Urinary bladder (tissue), 4 donors: ENCODE results near the gene DHX34. TPM values are rescaled to one million over a fixed set of nuclear protein-coding genes. Genes with fewer than 3 reads are reported as not detected.
"Not testable (repeated sequence)": the region's sequence is repeated elsewhere in the genome, so short reads cannot be mapped to it uniquely, and the experiment has no call there.

ENCODE experiments used
- DNase-seq: peaks from one replicate; pipeline ENCODE4 v3.0.0-alpha.2; 2015; ENCODE audit errors: extremely low spot score
- H3K27ac ChIP-seq: one replicate; pipeline ENCODE4 v1.5.1; 2013; ENCODE audit warnings: low read depth, mild to moderate bottlenecking, moderate library complexity
- H3K36me3 ChIP-seq: one replicate; pipeline ENCODE4 v1.6.1; 2013; ENCODE audit warnings: mild to moderate bottlenecking, moderate library complexity; ENCODE audit not compliant: insufficient read depth
- H3K4me1 ChIP-seq: one replicate; pipeline ENCODE4 v1.6.1; 2013; ENCODE audit warnings: mild to moderate bottlenecking, moderate library complexity; ENCODE audit not compliant: insufficient read depth
- H3K4me3 ChIP-seq: one replicate; pipeline ENCODE4 v1.5.1; 2013; ENCODE audit warnings: low read depth, low read length
- WGBS: extraction: QIAGEN DNeasy Blood & Tissue Kit; methylation state at CpG from one replicate; pipeline ENCODE4 v1.1.7; 2013; 5-methylcytosine and 5-hydroxymethylcytosine counted together
- polyA plus RNA-seq: library from polyadenylated mRNA; stranded (reverse); fragments of 200-250 nt; gene quantifications from one replicate; pipeline ENCODE4 v1.2.3, GENCODE V29; 2013
- total RNA-seq: library from RNA; depleted of rRNA; stranded (reverse); fragments of >200 nt; gene quantifications from one replicate; pipeline ENCODE4 v1.2.3, GENCODE V29; 2014
- donor health status: healthy with polysubstance abuse.
- donor health status: healthy.

DHX34 gene
- total and polyA plus RNA-seq, 2 donors, result 9.5 to 13.9 TPM

DNA sequence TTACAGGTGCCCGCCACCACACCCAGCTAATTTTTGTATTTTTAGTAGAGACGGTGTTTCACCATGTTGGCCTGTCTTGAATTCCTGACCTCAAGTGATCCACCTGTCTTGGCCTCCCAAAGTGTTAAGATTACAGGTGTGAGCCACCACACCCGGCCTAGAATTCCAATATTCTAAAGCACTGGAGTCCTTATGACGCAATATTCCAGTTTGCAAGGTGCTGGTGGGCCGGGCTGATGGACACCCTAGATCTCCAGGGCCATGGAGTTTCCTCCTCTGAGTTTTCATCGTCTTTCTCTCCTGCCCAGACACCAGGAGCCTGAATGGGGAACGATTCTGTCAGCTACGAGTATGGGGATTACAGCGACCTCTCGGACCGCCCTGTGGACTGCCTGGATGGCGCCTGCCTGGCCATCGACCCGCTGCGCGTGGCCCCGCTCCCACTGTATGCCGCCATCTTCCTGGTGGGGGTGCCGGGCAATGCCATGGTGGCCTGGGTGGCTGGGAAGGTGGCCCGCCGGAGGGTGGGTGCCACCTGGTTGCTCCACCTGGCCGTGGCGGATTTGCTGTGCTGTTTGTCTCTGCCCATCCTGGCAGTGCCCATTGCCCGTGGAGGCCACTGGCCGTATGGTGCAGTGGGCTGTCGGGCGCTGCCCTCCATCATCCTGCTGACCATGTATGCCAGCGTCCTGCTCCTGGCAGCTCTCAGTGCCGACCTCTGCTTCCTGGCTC, 8.5 kb upstream of the DHX34 start:
- WGBS, result 92% methylated on average over 29 of the region's 29 CpGs
- no peak overlapping the region for H3K4me3 ChIP-seq
- DNase-seq, result no peak
- H3K27ac ChIP-seq, result no peak overlapping the region
- no peaks in the 10 kb centered on the region for H3K4me1 ChIP-seq
- no peaks in the 10 kb centered on the region for H3K36me3 ChIP-seq

DNA sequence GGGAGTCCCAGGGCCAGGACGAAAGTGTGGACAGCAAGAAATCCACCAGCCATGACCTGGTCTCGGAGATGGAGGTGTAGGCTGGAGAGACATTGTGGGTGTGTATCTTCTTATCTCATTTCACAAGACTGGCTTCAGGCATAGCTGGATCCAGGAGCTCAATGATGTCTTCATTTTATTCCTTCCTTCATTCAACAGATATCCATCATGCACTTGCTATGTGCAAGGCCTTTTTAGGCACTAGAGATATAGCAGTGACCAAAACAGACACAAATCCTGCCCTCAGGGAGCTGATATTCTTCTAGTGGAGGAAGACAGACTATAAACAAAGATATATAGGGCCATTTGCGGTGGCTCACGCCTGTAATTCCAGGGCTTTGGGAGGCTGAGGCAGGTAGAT, 7.4 kb upstream of the DHX34 start:
- no peaks in the 10 kb centered on the region for H3K4me1 ChIP-seq
- no peaks in the 10 kb centered on the region for H3K36me3 ChIP-seq
- 91% methylated on average over 4 of the region's 4 CpGs for WGBS
- H3K4me3 ChIP-seq, result no peak overlapping the region
- H3K27ac ChIP-seq, result no peak overlapping the region
- DNase-seq, result no peak

DNA sequence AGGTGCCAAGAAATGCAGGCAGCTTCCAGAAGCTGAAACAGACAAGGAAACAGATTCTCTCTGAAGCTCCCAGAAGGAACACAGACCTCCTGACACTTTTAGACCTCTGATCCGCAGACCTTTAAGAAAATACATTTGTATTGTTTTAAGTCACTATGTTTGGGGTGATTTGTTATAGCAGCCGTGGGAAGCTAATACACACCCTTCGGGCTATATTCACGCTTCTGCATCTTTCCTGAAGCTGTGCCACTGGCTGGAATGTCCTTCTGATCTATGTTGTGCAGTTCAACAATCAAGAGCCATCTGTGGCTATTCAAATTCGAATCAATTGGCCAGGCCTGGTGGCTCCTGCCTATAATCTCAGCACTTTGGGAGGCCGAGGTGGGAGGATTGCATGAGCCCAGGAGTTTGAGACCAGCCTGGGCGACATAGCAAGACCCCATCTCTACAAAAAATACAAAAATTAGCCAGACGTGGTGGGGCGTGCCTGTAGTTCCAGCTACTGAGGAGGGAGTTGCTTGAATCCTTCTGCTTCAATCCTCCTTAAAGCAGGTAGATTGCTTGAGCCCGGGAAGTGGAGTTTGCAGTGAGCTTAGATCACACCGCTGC, 5.8 kb upstream of the DHX34 start:
- no peaks in the 10 kb centered on the region for H3K4me1 ChIP-seq

DNA sequence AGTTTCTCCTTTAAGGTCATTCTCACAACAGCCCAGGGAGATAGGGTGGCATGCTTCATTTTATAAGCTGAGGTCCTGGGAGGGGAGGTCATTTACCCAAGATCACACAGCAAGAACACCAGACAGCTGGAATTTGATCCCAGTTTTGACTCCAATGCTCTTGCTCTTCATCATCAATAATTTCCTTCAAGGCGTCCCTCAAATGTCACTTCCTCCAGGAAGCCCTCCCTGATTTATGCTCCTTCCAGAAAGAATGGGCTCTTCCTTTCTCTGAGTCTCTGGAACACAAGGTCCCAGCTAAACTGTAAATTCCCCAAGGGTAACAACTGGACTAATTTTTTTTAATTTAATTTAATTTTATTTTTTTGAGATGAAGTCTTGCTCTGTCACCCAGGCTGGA, 4.7 kb upstream of the DHX34 start:
- Histone ChIP-seq H3K4me3 (no peak overlapping the region), H3K4me1 (no peaks in the 10 kb centered on the region), H3K27ac (no peak overlapping the region), H3K36me3 (no peaks in the 10 kb centered on the region)
- no peak for DNase-seq
- 92% methylated on average over 1 of the region's 1 CpG for WGBS

More for the DNA sequence above, 5.8 kb upstream of the DHX34 start:
- no peak overlapping the region for H3K4me3 ChIP-seq
- DNase-seq, result no peak
- H3K27ac ChIP-seq, result no peak overlapping the region
- WGBS, result 84% methylated on average over 11 of the region's 11 CpGs
- H3K36me3 ChIP-seq, result no peaks in the 10 kb centered on the region

DNA sequence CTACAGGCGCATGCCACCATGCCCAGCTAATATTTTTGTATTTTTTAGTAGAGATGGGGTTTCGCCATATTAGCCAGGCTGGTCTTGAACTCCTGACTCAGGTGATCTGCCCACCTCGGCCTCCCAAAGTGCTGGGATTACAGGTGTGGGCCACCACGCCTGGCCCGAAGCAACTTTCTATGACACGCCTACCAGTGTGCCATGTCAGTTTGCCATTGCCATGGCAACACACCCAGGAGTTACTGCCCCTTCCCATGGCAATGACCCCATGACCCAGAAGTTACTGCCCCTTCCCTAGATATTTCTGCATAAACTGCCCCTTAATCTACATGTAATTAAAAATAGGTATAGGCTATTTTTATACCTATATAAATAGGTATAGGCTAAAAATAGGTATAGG, 3.1 kb upstream of the DHX34 start:
- WGBS, result 92% methylated on average over 6 of the region's 6 CpGs
- not testable (repeated sequence) for H3K36me3 ChIP-seq, H3K27ac ChIP-seq, DNase-seq, H3K4me3 ChIP-seq, H3K4me1 ChIP-seq

DNA sequence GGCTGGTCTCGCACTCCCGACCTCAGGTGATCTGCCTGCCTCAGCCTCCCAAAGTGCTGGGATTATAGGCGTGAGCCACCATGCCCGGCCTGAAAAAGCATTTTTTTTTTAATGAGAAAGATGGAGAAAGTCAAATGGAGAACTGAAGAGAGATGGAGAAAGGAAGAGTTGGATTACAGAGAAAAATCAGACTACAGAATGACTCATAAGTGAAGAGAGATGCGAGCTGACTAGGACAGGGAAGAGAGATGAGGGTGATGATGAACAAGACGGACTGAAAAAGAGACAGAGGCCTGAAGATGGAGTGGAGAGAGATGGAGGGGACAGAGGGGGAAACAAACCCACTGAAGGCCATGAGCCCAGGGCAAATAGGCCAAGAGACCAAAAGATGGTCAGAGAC, 1.5 kb downstream of the DHX34 start:
- Histone ChIP-seq H3K27ac (no peak overlapping the region), H3K4me1 (no peaks in the 10 kb centered on the region), H3K36me3 (peaks cover 2% of the 10 kb centered on the region), H3K4me3 (no peak overlapping the region)
- no peak for DNase-seq
- 91% methylated on average over 6 of the region's 6 CpGs for WGBS

DNA sequence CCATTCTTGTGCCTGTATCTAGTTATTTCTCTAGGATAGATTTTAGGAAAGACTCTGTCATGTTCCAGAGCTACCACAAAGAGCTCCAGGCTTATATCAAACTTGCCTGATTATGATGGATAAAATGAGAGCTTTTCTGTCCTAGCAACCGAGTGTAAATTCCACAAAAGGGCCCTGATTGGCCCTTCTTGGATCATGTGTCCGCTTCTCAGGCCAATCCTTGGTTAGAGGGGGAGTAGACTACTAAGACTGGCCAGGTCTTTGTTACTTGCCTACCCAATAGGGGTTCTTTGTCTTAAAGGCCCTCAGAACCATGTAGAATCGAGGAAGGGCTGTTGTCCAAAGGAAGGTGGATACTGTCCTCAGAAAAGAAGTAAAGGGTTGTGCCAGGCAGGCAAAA, 2.4 kb downstream of the DHX34 start:
- Histone ChIP-seq H3K4me3 (no peak overlapping the region), H3K27ac (no peak overlapping the region), H3K36me3 (peaks cover 2% of the 10 kb centered on the region), H3K4me1 (no peaks in the 10 kb centered on the region)
- DNase-seq, result no peak
- 86% methylated on average over 3 of the region's 3 CpGs for WGBS

DNA sequence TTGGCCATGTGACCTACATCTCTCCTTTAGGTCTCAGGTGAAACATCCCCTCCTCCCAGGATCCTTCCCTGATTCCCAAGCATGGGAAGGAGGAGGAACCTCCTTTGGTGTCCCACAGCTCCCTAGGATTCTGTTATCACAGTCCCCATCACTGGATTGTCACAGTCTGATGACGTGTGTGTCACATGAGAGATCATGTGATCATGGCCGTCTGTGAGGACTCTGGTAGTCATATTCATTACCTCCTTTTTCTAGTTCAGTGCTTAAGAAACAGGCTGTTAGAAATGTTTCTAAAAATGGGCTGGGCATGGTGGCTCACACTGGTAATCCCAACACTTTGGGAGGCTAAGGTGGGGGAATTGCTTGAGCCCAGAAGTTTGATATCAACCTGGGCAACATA, 3.0 kb downstream of the DHX34 start:
- 60% methylated on average over 2 of the region's 2 CpGs for WGBS
- DNase-seq, result no peak
- no peak overlapping the region for H3K27ac ChIP-seq
- H3K4me1 ChIP-seq, result no peaks in the 10 kb centered on the region
- H3K4me3 ChIP-seq, result no peak overlapping the region
- peaks cover 6% of the 10 kb centered on the region for H3K36me3 ChIP-seq

DNA sequence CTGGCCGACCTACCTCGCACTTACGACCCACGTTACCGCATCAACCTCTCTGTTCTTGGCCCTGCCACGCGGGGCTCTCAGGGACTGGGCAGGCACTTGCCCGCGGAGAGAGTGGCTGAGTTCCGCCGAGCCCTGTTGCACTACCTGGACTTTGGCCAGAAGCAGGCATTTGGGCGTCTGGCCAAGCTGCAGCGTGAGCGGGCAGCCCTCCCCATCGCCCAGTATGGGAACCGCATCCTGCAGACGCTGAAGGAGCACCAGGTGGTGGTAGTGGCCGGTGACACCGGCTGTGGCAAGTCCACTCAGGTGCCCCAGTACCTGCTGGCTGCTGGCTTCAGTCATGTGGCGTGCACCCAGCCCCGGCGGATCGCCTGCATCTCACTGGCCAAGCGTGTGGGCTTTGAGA, 4.2 kb downstream of the DHX34 start:
- DNase-seq, result no peak
- Histone ChIP-seq H3K27ac (no peak overlapping the region), H3K4me3 (no peak overlapping the region), H3K36me3 (peaks cover 10% of the 10 kb centered on the region), H3K4me1 (no peaks in the 10 kb centered on the region)
- WGBS, result 91% methylated on average over 24 of the region's 24 CpGs

DNA sequence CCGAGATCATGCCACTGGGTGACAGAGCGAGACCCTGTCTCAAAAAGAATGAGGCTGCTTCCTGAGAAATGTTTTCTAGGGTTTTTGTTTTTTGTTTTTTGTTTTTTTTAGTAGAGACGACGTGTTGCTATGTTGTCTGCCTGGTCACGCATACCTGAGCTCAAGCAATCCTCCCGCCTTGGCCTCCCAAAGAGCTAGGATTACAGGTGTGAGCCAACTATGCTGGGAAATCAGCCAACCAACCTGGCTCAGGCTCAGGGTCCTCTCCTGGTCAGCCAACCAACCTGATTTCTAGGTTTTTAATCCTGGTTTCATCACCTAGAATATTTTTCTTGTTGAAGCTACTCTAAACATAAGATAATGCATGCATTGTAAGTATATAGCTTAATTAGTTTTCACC, 7.8 kb downstream of the DHX34 start:
- no peak for DNase-seq
- Histone ChIP-seq H3K36me3 (peaks cover 17% of the 10 kb centered on the region), H3K4me3 (no peak overlapping the region), H3K4me1 (no peaks in the 10 kb centered on the region), H3K27ac (no peak overlapping the region)
- 95% methylated on average over 6 of the region's 6 CpGs for WGBS

DNA sequence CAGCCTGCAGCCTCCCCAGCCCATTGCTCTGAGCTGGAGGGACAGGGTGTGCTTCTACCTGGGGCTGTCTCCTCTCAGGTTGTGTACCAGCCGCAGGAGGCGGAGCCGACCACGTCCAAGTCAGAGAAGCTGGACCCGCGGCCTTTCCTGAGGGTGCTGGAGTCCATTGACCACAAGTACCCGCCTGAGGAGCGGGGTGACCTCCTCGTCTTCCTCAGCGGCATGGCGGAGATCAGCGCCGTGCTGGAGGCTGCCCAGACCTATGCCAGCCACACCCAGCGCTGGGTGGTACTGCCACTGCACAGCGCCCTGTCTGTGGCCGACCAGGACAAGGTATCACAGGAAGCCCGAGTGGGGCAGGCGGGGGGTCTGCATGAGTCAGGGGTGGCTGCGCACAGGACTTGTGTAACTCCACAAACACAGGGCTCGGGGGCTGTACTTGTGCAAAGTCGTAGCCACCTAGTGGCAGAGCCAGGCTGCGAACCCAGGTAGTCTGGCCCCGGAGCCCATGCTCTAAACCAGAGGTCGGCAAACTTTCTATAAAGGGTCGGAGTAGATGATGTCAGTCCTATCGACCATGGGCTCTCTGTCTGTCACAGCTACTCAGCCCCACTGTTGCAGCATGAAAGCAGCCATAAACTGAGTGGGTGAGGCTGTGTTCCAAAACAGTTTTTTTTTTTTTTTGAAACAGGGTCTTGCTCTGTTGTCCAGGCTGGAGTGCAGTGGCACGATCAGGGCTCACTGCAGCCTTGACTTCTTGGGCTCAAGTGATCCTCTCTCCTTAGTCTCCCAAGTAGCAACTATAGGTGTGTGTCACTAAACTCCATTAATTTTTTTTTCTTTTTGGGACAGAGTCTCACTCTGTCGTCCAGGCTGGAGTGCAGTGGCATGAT, 8.9 kb downstream of the DHX34 start:
- Histone ChIP-seq H3K4me1 (no peaks in the 10 kb centered on the region), H3K27ac (no peak overlapping the region), H3K36me3 (peaks cover 17% of the 10 kb centered on the region), H3K4me3 (no peak overlapping the region)
- 96% methylated on average over 28 of the region's 28 CpGs for WGBS
- DNase-seq, result no peak

DNA sequence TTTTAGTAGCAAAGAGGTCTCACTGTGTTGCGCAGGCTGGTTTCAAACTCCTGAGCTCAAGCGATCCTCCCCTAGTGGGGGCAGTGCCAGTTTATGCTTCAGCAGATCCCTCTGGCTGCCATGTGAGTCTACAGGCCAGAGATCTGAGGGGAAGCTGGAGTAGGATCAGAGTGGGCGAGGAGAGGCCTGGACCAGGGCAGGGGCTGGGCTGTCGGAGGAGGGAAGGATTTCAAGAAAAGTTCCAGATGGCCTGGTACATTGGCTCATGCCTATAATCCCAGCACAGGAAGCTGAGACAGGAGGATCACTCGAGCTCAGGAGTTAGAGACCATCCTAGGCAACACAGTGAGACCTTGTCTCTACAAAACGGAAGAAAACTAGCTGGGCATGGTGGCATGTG, 9.8 kb downstream of the DHX34 start:
- Histone ChIP-seq H3K27ac (no peak overlapping the region), H3K4me1 (no peaks in the 10 kb centered on the region), H3K4me3 (no peak overlapping the region), H3K36me3 (peaks cover 15% of the 10 kb centered on the region)
- no peak for DNase-seq
- 76% methylated on average over 6 of the region's 6 CpGs for WGBS

DNA sequence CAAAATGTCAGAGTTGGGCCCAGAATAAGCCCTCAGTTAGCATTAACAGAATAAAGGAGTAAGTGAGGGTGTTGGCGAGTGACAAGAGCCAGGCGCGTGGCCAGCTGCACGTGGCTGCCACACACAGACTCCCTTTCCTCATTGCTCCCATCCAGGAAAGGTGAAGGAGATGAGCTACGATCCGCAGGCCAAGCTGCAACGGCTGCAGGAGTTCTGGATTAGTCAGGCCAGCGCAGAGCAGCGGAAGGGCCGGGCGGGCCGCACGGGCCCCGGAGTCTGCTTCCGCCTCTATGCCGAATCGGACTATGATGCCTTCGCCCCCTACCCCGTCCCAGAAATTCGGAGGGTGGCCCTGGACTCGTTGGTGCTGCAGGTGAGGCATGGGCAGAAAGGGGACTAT, 13.2 kb downstream of the DHX34 start:
- no peak for DNase-seq
- no peaks in the 10 kb centered on the region for H3K4me1 ChIP-seq
- no peak overlapping the region for H3K27ac ChIP-seq
- peaks cover 11% of the 10 kb centered on the region for H3K36me3 ChIP-seq
- 93% methylated on average over 21 of the region's 21 CpGs for WGBS
- no peak overlapping the region for H3K4me3 ChIP-seq
